Left lung (tissue), 14 donors: ENCODE data around the gene SPTBN1. TPM values are rescaled to one million over a fixed set of nuclear protein-coding genes. Genes with fewer than 3 reads are reported as not detected.

Experiments
- ATAC-seq: fragments of 200-7000 bp; cut with Tn5 transposase; one replicate; pipeline ENCODE4 v1.9.1; 2020; ENCODE audit warnings: moderate library complexity
- DNase-seq, 4 donors: peaks; one replicate each; pipeline ENCODE4 v3.0.0-alpha.2; 2013 to 2020
- H3K27ac ChIP-seq, 2 donors: fragments of 200-600 bp; sonication (generic) in 1 of 2; one replicate each; pipeline versions ENCODE4 v1.5.0 to v1.8.0; 2020 to 2021
- H3K27me3 ChIP-seq, 2 donors: fragments of 200-600 bp; sonication (generic) in 1 of 2; one replicate each; pipeline versions ENCODE4 v1.5.0 to v1.8.0; 2020 to 2021
- H3K36me3 ChIP-seq, 2 donors: fragments of 200-600 bp; sonication (generic) in 1 of 2; one replicate each; pipeline versions ENCODE4 v1.5.0 to v1.8.0; 2020 to 2021
- H3K4me1 ChIP-seq, 2 donors: fragments of 200-600 bp; one replicate each; pipeline ENCODE4 v1.8.0; 2021
- H3K4me3 ChIP-seq, 2 donors: fragments of 200-600 bp; sonication (generic) in 1 of 2; one replicate each; pipeline versions ENCODE4 v1.5.0 to v1.8.0; 2020 to 2021; ENCODE audit warnings: mild to moderate bottlenecking in 1 of 2
- H3K9me3 ChIP-seq, 2 donors: fragments of 200-600 bp; sonication (generic) in 1 of 2; one replicate each; pipeline versions ENCODE4 v1.5.0 to v1.8.0; 2020 to 2021
- intact Hi-C, 2 donors: fragments of 100-400 bp; cut with DNase I; formaldehyde crosslinking; loops; one replicate each; pipeline versions ENCODE4 v1.11.2 to v1.14.2; 2022
- long read RNA-seq, 12 donors: library from polyadenylated mRNA in 2 of 12; unstranded in 2 of 12; transcript quantifications; one replicate each; pipeline ENCODE4 v2.0.0 and lab custom pipeline, GENCODE V29; 2019 to 2026
- polyA plus RNA-seq, 6 donors: library from polyadenylated mRNA; unstranded; fragments of 120-200 nt; gene quantifications; one replicate each; pipeline ENCODE4 v1.2.1, GENCODE V29; 2013; ENCODE audit not compliant: insufficient read length in 6 of 6
- total RNA-seq, 2 donors: library from RNA; stranded (reverse); fragmentation: NEBNext Ultra II Directional; extraction: Animal tissue kit (Norgen Biotek cat#: 25700); gene quantifications; one replicate each; pipeline ENCODE4 v1.2.1, GENCODE V29; 2021
- TF ChIP-seq, protein P1 (sequence below), 2 donors: fragments of 200-600 bp; sonication (generic) in 1 of 2; IDR thresholded peaks; one replicate each; pipeline versions ENCODE4 v1.5.0 to v1.8.0; 2021; ENCODE audit warnings: antibody characterized with exemption in 2 of 2
- donor health status: DM: no; HTN: yes; CAD: no.
- donor health status: DM: no; HTN: no; CAD: no.

SPTBN1 gene
- total RNA-seq (100 to 1,000 TPM; 441 to 550 TPM), polyA plus RNA-seq (100 to 1,000 TPM; 509 to 578 (median 554) TPM)
- long read RNA-seq, donor 1, transcript SPTBN1-204 (4 exons, 3,332 nt): major isoform, 52 of 193 reads
- long read RNA-seq, donor 1, partial matches to known transcripts: 140 of 193 reads
- long read RNA-seq, donor 1, other reads (novel, unspliced or antisense): 0 of 193 reads
- long read RNA-seq, donor 2, full-length matches to known transcripts: 39 of 163 reads
- long read RNA-seq, donor 2, partial matches to known transcripts: 124 of 163 reads
- long read RNA-seq, donor 2, other reads (novel, unspliced or antisense): 0 of 163 reads
- long read RNA-seq, donor 3, full-length matches to known transcripts: 11 of 19 reads
- long read RNA-seq, donor 3, partial matches to known transcripts: 8 of 19 reads
- long read RNA-seq, donor 3, other reads (novel, unspliced or antisense): 0 of 19 reads
- long read RNA-seq, donor 4, partial matches to known transcripts: 43 of 46 reads
- long read RNA-seq, donor 4, other reads (novel, unspliced or antisense): 3 of 46 reads
- long read RNA-seq, donor 5, full-length matches to known transcripts: 27 of 108 reads
- long read RNA-seq, donor 5, partial matches to known transcripts: 81 of 108 reads
- long read RNA-seq, donor 5, other reads (novel, unspliced or antisense): 0 of 108 reads
- long read RNA-seq, donor 6, full-length matches to known transcripts: 10 of 32 reads
- long read RNA-seq, donor 6, partial matches to known transcripts: 22 of 32 reads
- long read RNA-seq, donor 6, other reads (novel, unspliced or antisense): 0 of 32 reads
- long read RNA-seq, donor 7, full-length matches to known transcripts: 10 of 10 reads
- long read RNA-seq, donor 7, partial matches to known transcripts: 0 of 10 reads
- long read RNA-seq, donor 7, other reads (novel, unspliced or antisense): 0 of 10 reads
- long read RNA-seq, donor 8, transcript SPTBN1-204 (4 exons, 3,332 nt): major isoform, 17 of 97 reads
- long read RNA-seq, donor 8, partial matches to known transcripts: 79 of 97 reads
- long read RNA-seq, donor 8, other reads (novel, unspliced or antisense): 0 of 97 reads
- long read RNA-seq, donor 9: 0 reads
- long read RNA-seq, donor 10, partial matches to known transcripts: 18 of 21 reads
- long read RNA-seq, donor 10, other reads (novel, unspliced or antisense): 3 of 21 reads
- long read RNA-seq, donor 11, transcript SPTBN1-204 (4 exons, 3,332 nt): major isoform, 13 of 53 reads
- long read RNA-seq, donor 11, partial matches to known transcripts: 40 of 53 reads
- long read RNA-seq, donor 11, other reads (novel, unspliced or antisense): 0 of 53 reads
- long read RNA-seq, donor 12, full-length matches to known transcripts: 16 of 70 reads
- long read RNA-seq, donor 12, partial matches to known transcripts: 54 of 70 reads
- long read RNA-seq, donor 12, other reads (novel, unspliced or antisense): 0 of 70 reads

DNA sequence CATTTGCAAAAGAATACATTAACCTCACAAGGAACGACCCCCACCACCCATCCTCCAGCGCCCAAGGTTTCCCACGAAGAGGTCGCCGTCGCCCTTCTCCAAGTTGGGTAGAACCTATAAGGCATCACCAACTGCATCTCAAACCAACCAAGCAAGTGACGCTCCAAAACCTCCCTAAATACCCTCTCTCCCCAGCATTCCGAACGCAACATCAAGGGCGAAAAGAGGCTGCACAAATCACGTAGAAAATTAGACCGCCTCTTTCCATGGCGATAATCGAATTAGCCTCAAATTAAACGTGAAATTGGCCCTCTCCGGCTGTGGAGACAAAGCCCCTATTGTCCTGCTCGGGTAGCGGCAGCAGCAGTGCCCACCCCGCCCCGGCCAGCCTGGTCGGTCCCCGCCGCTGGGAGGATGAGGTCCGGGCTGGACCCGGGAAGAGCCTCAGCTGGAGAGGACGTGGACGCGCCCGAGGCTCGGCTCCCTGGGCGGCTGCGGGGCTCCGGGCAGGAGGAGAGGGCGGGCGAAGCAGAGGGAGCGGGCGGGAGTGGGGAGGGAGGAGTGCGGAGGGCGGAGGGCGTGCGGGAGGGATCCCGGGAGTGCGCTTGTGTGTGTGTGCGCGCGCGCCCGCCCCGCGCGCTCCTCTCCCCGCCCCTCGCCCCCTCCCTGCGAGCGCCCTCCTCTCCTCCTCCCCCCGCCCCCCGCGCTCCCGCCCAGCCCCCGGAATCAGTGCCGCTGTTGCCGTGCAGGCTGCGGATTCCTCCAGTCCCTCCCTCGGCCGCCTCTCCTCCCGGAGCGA is at the start of gene SPTBN1:
TSS of gene SPTBN1 (plus strand) at position 765 of the 799 bp plus-strand sequence. CDS start 70,092 bp downstream, outside the sequence.
- H3K4me3 ChIP-seq: peak within 1 kb of the TSS; percentile 50 to 64
- H3K27ac ChIP-seq: peak within 1 kb of the TSS; percentile 84 to 96
- ATAC-seq: peak; percentile 91
- peaks cover 5 to 49% of the 10 kb centered on the region in 2 donors for H3K4me1 ChIP-seq
- H3K9me3 ChIP-seq: no peaks in the 10 kb centered on the region
- intact Hi-C loops: no loop called here
- TF ChIP-seq, protein P1, sequence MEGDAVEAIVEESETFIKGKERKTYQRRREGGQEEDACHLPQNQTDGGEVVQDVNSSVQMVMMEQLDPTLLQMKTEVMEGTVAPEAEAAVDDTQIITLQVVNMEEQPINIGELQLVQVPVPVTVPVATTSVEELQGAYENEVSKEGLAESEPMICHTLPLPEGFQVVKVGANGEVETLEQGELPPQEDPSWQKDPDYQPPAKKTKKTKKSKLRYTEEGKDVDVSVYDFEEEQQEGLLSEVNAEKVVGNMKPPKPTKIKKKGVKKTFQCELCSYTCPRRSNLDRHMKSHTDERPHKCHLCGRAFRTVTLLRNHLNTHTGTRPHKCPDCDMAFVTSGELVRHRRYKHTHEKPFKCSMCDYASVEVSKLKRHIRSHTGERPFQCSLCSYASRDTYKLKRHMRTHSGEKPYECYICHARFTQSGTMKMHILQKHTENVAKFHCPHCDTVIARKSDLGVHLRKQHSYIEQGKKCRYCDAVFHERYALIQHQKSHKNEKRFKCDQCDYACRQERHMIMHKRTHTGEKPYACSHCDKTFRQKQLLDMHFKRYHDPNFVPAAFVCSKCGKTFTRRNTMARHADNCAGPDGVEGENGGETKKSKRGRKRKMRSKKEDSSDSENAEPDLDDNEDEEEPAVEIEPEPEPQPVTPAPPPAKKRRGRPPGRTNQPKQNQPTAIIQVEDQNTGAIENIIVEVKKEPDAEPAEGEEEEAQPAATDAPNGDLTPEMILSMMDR (IDR thresholded peaks at IDR 0.05): no peak
- H3K36me3 ChIP-seq: no peaks in the 10 kb centered on the region
- peaks cover 0 to 53% of the 10 kb centered on the region in 2 donors for H3K27me3 ChIP-seq
- DNase-seq: peak; percentile 91 to 98 (median 94)

DNA sequence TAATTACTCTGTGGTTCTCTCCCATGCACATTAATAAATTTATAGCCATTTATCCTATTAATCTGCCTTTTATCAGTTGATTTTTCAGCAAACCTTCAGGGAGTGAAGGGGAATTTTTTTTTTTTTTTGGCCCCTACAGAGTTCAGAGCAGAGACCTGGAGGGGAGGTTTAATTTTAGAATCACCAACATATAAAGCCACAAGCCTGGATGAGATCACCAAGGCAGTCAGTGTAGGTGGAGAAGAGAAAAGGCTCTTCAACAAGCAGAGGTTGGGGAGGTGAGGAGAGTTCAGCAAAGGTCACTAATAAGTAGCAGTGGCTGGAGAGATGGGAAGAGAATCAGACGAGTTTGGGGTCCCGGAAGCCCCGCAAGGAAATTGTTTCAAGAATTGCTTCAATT is 48.4 kb upstream of the SPTBN1 start:
- Histone ChIP-seq H3K27ac (no peak overlapping the region), H3K4me1 (no peaks in the 10 kb centered on the region), H3K9me3 (no peaks in the 10 kb centered on the region), H3K27me3 (no peaks in the 10 kb centered on the region), H3K36me3 (no peaks in the 10 kb centered on the region), H3K4me3 (no peak overlapping the region)
- DNase-seq: no peak
- TF ChIP-seq, protein P1 (IDR thresholded peaks at IDR 0.05): no peak
- no peak for ATAC-seq
- intact Hi-C loops: no loop called here

DNA sequence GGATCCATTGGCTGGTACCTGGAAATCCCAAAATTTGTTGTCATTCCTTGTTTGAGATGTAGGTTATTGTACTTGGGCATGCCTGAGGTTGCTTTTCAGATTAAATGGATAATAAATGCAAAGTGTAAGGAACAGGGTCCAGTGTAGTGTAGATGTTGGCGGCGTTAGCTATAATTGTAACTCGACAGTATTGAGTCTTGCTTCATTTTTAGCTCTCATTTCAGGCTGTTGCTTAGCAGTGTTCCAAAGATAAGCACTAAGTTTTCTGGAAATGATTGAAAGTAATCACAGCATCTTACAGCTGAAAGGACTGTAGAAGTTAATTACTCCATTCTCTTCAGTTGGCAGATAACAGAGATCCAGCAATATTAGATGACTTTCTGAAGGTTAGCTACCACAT is 47.8 kb upstream of the SPTBN1 start:
- Histone ChIP-seq H3K27ac (no peak overlapping the region), H3K36me3 (no peaks in the 10 kb centered on the region), H3K4me1 (no peaks in the 10 kb centered on the region), H3K4me3 (no peak overlapping the region), H3K9me3 (no peaks in the 10 kb centered on the region), H3K27me3 (no peaks in the 10 kb centered on the region)
- ATAC-seq (no peak), DNase-seq (no peak)
- TF ChIP-seq, protein P1 (IDR thresholded peaks at IDR 0.05): no peak
- intact Hi-C loops: no loop called here

DNA sequence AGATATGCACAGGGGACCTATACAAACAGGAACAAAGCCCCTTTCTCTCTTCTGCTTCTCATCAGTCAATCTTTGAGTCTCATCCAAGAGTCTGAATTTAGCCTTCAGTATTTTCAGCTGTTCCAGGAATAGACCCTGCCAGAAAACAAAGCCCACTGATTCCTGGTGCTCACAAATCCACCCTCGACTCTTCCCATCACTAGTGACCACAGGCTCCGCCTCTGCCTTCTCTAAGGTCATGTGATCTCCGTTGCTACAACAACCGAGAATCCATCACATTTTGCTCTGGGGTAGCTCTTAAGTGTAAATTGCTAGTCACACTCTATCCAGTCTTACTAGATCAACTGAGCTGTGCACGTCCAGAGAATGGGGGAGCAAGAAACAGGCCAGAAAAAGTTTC is 46.4 kb upstream of the SPTBN1 start:
- no peak overlapping the region for H3K27ac ChIP-seq
- intact Hi-C loops: no loop called here
- ATAC-seq (no peak), DNase-seq (no peak)
- no peaks in the 10 kb centered on the region for H3K27me3 ChIP-seq
- H3K4me3 ChIP-seq: no peak overlapping the region
- TF ChIP-seq, protein P1 (IDR thresholded peaks at IDR 0.05): no peak
- H3K9me3 ChIP-seq: no peaks in the 10 kb centered on the region
- H3K4me1 ChIP-seq: no peaks in the 10 kb centered on the region
- H3K36me3 ChIP-seq: no peaks in the 10 kb centered on the region
